Measurements from ENCODE around the gene BDH1.

GRCh38 chr3:197545571-197545970, 10.2 kb downstream of the BDH1 start:
- no peak for TF ChIP-seq CTCF (IDR thresholded peaks at IDR 0.05; ENCODE audit: borderline replicate concordance, extremely low read depth, low read length, poor library complexity, severe bottlenecking)
- no peak for TF ChIP-seq EZH2 (IDR thresholded peaks at IDR 0.05; ENCODE audit: borderline replicate concordance, low read depth, low read length, severe bottlenecking)

All from DND-41 (cell line).